Right renal pelvis (tissue), 4 donors: ENCODE results near the gene TSPYL2. TPM values are rescaled to one million over a fixed set of nuclear protein-coding genes. Genes with fewer than 3 reads are reported as not detected.

Experiments used
- DNase-seq, 4 donors: peaks; one replicate each; pipeline ENCODE4 v3.0.0-alpha.2; 2013; ENCODE audit warnings: low read depth in 4 of 4, low spot score in 3 of 4, missing footprints in 1 of 4
- polyA plus RNA-seq, 4 donors: library from polyadenylated mRNA; unstranded; fragments of 120-200 nt; gene quantifications; one replicate each; pipeline ENCODE4 v1.2.1, GENCODE V29; 2013; ENCODE audit not compliant: insufficient read length in 4 of 4

The TSPYL2 gene
- polyA plus RNA-seq, 4 donors: 24.3 to 41.1 (median 32.4) TPM

- DNase-seq: no peak
Measured at GRCh38 chrX:53078943-53079342, 3.2 kb upstream of the TSPYL2 start.

- no peak for DNase-seq
Measured at GRCh38 chrX:53080628-53081580, 1.3 kb upstream of the TSPYL2 start.

GRCh38 chrX:53082773-53083616 is 828 bp downstream of the TSPYL2 start:
- no peak for DNase-seq

- DNase-seq: no peak
Measured at GRCh38 chrX:53084043-53084570, 1.9 kb downstream of the TSPYL2 start.

- no peak for DNase-seq
Measured at GRCh38 chrX:53084863-53085262, 2.7 kb downstream of the TSPYL2 start.

DNA sequence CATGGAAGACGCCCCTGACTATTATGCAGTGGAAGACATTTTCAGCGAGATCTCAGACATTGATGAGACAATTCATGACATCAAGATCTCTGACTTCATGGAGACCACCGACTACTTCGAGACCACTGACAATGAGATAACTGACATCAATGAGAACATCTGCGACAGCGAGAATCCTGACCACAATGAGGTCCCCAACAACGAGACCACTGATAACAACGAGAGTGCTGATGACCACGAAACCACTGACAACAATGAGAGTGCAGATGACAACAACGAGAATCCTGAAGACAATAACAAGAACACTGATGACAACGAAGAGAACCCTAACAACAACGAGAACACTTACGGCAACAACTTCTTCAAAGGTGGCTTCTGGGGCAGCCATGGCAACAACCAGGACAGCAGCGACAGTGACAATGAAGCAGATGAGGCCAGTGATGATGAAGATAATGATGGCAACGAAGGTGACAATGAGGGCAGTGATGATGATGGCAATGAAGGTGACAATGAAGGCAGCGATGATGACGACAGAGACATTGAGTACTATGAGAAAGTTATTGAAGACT is 3.6 kb downstream of the TSPYL2 start:
- DNase-seq: no peak

GRCh38 chrX:53086464-53086863 is 4.3 kb downstream of the TSPYL2 start:
- no peak for DNase-seq

DNA sequence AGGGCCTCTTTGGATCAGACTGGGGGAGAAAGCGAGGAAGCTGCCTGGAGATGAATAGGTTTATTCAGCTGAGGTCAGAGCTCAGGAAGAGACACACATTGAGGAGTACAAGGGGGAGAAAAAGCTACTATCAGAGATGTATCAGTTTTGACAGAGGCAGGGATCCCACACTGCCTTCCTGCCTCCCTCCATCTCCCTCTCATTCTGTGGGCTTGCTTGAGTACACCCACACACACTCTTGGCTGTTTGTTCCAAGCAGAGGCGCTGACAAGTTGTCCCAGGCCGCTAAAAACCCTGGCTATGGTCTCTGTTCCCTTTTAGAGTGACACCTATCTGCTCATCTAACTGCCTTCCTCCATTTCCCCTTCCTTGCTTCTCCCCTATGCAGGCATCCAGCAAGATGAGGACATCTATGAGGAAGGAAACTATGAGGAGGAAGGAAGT is 5.2 kb downstream of the TSPYL2 start:
- DNase-seq: no peak

DNA sequence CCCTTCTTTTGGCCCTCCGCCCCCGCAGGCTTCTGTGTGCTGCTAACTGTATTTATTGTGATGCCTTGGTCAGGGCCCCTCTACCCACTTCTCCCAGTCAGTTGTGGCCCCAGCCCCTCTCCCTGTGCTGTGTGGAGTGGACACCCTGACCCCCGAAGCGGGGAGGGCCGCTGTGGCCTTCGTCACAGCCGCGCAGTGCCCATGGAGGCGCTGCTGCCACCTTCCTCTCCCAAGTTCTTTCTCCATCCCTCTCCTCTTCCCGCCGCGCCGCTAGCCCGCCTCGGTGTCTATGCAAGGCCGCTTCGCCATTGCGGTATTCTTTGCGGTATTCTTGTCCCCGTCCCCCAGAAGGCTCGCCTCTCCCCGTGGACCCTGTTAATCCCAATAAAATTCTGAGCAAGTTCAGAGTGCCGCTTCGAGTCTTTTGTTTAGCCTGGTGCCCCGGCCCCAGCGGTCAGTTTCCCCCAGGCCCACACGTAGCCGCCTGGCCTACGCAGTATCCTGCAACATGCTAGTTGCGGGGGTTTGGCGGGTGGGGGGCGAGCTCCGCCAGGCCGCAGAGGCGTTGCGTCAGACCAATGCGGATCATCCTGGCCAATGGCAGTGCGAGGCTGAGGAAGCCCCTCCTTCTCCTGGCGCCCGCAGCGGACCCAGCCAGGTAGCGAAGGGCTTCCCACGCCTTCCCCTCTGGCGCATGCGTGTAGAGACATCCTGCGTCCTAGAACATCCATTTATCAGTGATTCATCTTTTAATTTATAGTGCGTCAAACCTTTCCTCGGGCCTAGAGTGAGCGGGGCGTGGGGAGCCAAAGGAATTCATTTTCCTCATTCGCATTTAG is 6.2 kb downstream of the TSPYL2 start:
- peak in 3 of 4 donors; percentile 52 to 68 (median 65) for DNase-seq

DNA sequence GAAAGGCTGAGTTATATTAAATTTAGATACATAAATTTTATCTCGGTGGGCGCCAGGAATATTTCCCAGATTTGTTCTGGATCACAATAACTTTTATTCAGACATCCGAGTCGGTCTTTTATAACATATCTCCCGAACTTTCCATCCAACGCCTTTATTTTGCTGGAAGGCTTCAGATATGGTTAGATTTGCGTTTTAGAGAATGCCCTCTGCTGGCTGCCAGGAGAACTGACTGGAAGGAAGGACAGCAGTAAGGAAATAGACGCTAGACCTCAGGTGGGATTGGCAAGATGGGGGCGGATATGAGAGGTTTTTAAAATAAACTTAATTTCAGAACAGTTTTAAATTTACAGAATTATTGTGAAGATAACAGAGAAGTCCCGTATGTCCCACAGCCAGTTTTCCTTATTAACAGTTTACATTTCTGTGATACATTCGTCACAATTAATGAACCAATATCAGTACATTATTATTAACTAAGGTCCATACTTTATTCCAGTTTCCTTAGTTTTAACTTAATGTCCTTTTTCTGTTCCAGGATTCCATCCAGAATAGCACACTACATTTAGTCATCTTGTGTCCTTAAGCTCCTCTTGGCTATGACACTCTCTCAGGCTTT is 7.2 kb downstream of the TSPYL2 start:
- DNase-seq: peak in 1 of 4 donors; percentile 42

DNA sequence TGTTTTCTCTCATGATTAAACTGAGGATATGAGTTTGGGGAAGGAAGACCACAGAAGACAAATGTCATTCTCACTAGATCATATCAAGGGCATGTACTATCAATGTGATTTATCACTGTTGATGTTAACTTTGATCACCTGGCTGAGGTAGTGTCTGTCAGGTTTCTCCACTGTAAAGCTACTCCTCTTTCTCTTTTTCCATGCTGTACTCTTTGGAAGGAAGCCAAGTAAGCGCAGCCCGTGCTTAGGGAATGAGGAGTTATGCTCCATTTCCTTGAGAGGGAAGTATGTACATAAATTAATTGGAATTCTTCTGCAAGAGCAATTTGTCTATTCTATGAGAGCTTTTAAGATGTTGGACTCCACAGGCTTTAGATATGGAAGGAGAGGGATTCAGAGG is 7.8 kb downstream of the TSPYL2 start:
- DNase-seq: no peak

- no peak for DNase-seq
Measured at GRCh38 chrX:53091354-53091753, 9.2 kb downstream of the TSPYL2 start.

DNA sequence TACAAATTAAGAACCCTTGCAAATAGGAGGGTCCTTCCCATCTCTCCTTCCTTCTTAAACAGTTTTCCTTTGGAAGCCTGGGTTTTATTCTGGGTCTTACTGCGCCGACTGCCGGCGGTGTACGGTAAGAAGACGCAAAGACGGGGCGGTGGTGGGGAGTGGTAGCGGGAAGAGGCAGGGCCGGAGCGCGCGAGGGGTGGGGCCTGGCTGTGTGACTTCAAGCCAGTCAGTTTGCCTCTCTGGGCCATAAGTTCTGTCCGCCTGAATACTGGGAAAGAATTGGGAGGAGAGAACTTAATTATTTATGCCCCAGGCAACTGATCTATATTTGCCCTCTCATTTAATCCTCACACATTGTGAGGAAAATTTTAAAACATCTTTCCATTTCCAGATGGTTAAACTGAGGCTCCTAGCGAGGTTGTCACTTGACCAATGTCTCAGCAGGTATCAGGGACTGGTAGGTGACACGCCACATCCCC is 11.0 kb downstream of the TSPYL2 start:
- no peak for DNase-seq

GRCh38 chrX:53093748-53094581 is 11.8 kb downstream of the TSPYL2 start, which contains the start of gene KANTR:
Gene KANTR, plus strand, starts transcription at chrX:53094142. Its CDS starts 30,131 bp downstream, at chrX:53124273.
- peak; percentile 72 to 91 (median 86) for DNase-seq

DNA sequence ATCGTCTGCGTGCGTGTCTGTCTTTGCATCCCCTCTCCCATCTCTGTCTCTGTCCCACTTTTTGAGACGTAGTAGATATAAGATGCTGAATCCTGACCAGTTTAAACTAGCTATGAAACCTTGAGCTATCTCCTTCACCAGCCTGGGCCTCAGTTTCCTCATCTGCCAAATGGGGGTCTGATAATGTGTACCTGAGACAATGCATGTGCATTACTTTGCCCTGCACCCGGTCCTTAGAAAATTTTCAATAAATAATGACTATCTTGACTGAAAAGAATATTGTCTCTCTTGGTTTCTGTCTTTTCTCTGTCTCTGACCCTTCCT is 12.4 kb downstream of the TSPYL2 start:
- no peak for DNase-seq

DNA sequence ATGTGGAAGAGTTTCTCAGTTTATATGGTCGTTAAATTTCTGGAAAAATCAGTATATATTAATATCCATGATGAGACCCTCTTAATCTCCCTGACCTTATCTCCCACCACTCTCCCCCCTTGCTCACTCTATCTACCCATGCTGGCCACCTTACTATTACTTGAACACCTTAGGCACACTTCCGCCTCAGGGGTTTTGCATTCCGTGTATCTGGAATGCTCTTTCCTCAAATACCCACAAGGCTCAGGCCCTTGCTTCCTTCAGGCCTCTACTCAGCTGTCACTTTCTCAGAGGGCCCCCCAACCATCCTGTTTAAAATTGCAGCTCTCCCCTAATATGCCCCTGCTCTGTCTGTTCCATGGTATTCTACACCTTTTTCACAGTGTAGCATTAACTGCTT is 13.6 kb downstream of the TSPYL2 start:
- DNase-seq: no peak

DNA sequence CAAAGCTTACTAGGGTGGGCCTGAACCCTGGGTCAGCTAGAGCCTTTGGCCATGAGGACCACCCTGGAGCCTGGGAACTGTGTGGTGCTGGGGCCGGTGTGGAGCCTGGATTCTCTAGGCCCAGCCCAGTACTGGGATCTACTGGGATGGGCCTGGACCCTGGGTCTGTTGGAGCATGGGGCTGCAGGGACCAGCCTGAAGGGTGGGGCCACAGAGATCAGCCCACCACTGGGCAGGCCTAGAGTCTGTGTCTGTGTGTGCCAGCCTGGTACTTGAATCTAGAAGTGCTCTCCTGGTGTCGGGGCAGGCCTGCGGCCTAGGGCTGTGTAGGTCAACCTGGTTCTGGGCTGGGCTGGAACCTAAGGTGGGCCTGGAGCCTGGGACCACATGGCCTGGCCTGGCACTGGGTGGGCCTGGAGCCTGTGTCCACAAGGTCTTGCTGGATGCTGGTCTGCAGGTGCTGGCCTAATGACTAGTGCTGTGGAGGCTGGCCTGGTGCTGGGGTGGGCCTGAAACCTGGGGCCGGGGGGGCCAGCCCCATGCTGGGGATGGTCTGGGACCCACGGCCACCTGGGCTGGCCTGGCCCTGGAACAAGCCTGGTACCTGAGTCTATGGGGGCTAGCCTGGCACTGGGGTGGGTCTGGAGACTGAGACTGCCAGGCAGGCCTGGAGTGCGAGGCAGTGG is 32.8 kb downstream of the TSPYL2 start:
- DNase-seq: no peak

GRCh38 chrX:53115550-53115874 is 33.3 kb downstream of the TSPYL2 start:
- DNase-seq: no peak
